HEK293 (cell line): ENCODE results near the gene MCTP1.

Experiments used
- CTCF ChIP-seq: fragments of 450-650 bp; formaldehyde crosslinking; IDR thresholded peaks from 2 replicates; pipeline ENCODE4 v1.5.1; 2016; ENCODE audit warnings: missing biosample characterization, missing genetic modification characterization
- PRDM4 ChIP-seq: fragments of 450-650 bp; formaldehyde crosslinking; IDR thresholded peaks from 2 replicates; pipeline ENCODE4 v1.5.1; 2017; ENCODE audit warnings: missing biosample characterization, missing genetic modification characterization
- ZNF239 ChIP-seq: fragments of 450-650 bp; formaldehyde crosslinking; IDR thresholded peaks from 2 replicates; pipeline ENCODE4 v1.5.1; 2016; ENCODE audit warnings: missing biosample characterization, missing genetic modification characterization

GRCh38 chr5:94910721-94911120 lies 374.2 kb downstream of the MCTP1 start:
- no peak for TF ChIP-seq CTCF (tag by site-specific recombination)
- no peak for TF ChIP-seq ZNF239
- TF ChIP-seq PRDM4 (tag by site-specific recombination), result no peak
